Measurements from ENCODE around the gene RASGEF1B. TPM values are rescaled to one million over a fixed set of nuclear protein-coding genes. Genes with fewer than 3 reads are reported as not detected.
"Not testable (repeated sequence)": the region's sequence is repeated elsewhere in the genome, so short reads cannot be mapped to it uniquely, and the experiment has no call there.

The RASGEF1B gene
- total RNA-seq, 1 donor from 2014 or later, result 45.1 TPM

GRCh38 chr4:81418572-81418971, 53.1 kb downstream of the RASGEF1B start:
- TF ChIP-seq CTCF (IDR thresholded peaks at IDR 0.05), result no peak
- DNase-seq, result no peak
- Histone ChIP-seq H3K36me3 (no peaks in the 10 kb centered on the region), H3K27me3 (no peaks in the 10 kb centered on the region), H3K4me3 (no peak overlapping the region), H3K4me1 (no peaks in the 10 kb centered on the region), H3K9me3 (no peaks in the 10 kb centered on the region), H3K27ac (no peak overlapping the region)
- intact Hi-C loops (cut with DNase I), result no loop called here
- no peak for ATAC-seq

GRCh38 chr4:81412946-81413495, 58.7 kb downstream of the RASGEF1B start:
- Histone ChIP-seq H3K4me3 (no peak overlapping the region), H3K27ac (no peak overlapping the region), H3K4me1 (no peaks in the 10 kb centered on the region), H3K27me3 (no peaks in the 10 kb centered on the region), H3K36me3 (no peaks in the 10 kb centered on the region), H3K9me3 (no peaks in the 10 kb centered on the region)
- DNase-seq (no peak), ATAC-seq (peak; percentile 73)
- no peak for TF ChIP-seq CTCF (IDR thresholded peaks at IDR 0.05)
- intact Hi-C loops (cut with DNase I), result no loop called here

GRCh38 chr4:81410680-81411079, 61.0 kb downstream of the RASGEF1B start:
- Histone ChIP-seq H3K36me3 (no peaks in the 10 kb centered on the region), H3K4me1 (peaks cover 6% of the 10 kb centered on the region), H3K9me3 (no peaks in the 10 kb centered on the region), H3K4me3 (no peak overlapping the region), H3K27me3 (no peaks in the 10 kb centered on the region), H3K27ac (no peak overlapping the region)
- DNase-seq, result no peak
- intact Hi-C loops (cut with DNase I), result no loop called here
- peak; percentile 68 for ATAC-seq
- TF ChIP-seq CTCF (IDR thresholded peaks at IDR 0.05), result no peak

GRCh38 chr4:81409836-81410235, 61.9 kb downstream of the RASGEF1B start:
- ATAC-seq (no peak), DNase-seq (no peak)
- TF ChIP-seq CTCF (IDR thresholded peaks at IDR 0.05), result no peak

GRCh38 chr4:81408341-81408740, 63.4 kb downstream of the RASGEF1B start:
- Histone ChIP-seq H3K4me1 (peaks cover 9% of the 10 kb centered on the region), H3K27ac (no peak overlapping the region), H3K27me3 (no peaks in the 10 kb centered on the region), H3K4me3 (no peak overlapping the region), H3K9me3 (no peaks in the 10 kb centered on the region), H3K36me3 (no peaks in the 10 kb centered on the region)
- intact Hi-C loops (cut with DNase I), result no loop called here
- no peak for TF ChIP-seq CTCF (IDR thresholded peaks at IDR 0.05)
- no peak for DNase-seq
- no peak for ATAC-seq

More at GRCh38 chr4:81409836-81410235, 61.9 kb downstream of the RASGEF1B start:
- Histone ChIP-seq H3K4me3 (no peak overlapping the region), H3K9me3 (no peaks in the 10 kb centered on the region), H3K4me1 (peaks cover 9% of the 10 kb centered on the region), H3K27ac (no peak overlapping the region), H3K27me3 (no peaks in the 10 kb centered on the region), H3K36me3 (no peaks in the 10 kb centered on the region)
- intact Hi-C loops (cut with DNase I), result no loop called here

GRCh38 chr4:81407726-81408125, 64.0 kb downstream of the RASGEF1B start:
- no peak for TF ChIP-seq CTCF (IDR thresholded peaks at IDR 0.05)
- Histone ChIP-seq H3K27me3 (no peaks in the 10 kb centered on the region), H3K4me3 (no peak overlapping the region), H3K4me1 (peaks cover 9% of the 10 kb centered on the region), H3K27ac (no peak overlapping the region), H3K9me3 (no peaks in the 10 kb centered on the region), H3K36me3 (no peaks in the 10 kb centered on the region)
- DNase-seq, result no peak
- ATAC-seq, result no peak
- intact Hi-C loops (cut with DNase I), result no loop called here

GRCh38 chr4:81406481-81406880, 65.2 kb downstream of the RASGEF1B start:
- H3K36me3 ChIP-seq; intact Hi-C loops (cut with DNase I); H3K27me3 ChIP-seq; H3K4me1 ChIP-seq; ATAC-seq; H3K27ac ChIP-seq; H3K9me3 ChIP-seq; DNase-seq; H3K4me3 ChIP-seq: not testable (repeated sequence)

All from upper lobe of right lung (tissue), 1 donor.